Trophoblast cell (in vitro differentiated cells and primary cell): ENCODE measurements around the gene UAP1.

Experiments
- DNase-seq, 2 donors: peaks; one replicate each; pipeline ENCODE4 v3.0.0-alpha.2; 2016
- H2AFZ ChIP-seq: 2 replicates; pipeline ENCODE4 v1.6.1; 2013; ENCODE audit warnings: low read length, moderate library complexity, mild to moderate bottlenecking; ENCODE audit not compliant: insufficient read depth, poor library complexity
- H2AK5ac ChIP-seq: 2 replicates; pipeline ENCODE4 v1.6.1; 2013; ENCODE audit warnings: mild to moderate bottlenecking, low read length
- H2BK120ac ChIP-seq: 2 replicates; pipeline ENCODE4 v1.6.1; 2013; ENCODE audit warnings: low read length, mild to moderate bottlenecking, moderate library complexity; ENCODE audit not compliant: insufficient read depth, poor library complexity
- H2BK12ac ChIP-seq: 2 replicates; pipeline ENCODE4 v1.6.1; 2013; ENCODE audit warnings: mild to moderate bottlenecking, low read length, moderate library complexity
- H2BK5ac ChIP-seq: 2 replicates; pipeline ENCODE4 v1.6.1; 2013; ENCODE audit warnings: low read length, low read depth, moderate library complexity, mild to moderate bottlenecking; ENCODE audit not compliant: poor library complexity
- H3K14ac ChIP-seq: 2 replicates; pipeline ENCODE4 v1.6.1; 2013; ENCODE audit warnings: mild to moderate bottlenecking, low read length
- H3K18ac ChIP-seq: 2 replicates; pipeline ENCODE4 v1.6.1; 2013; ENCODE audit warnings: mild to moderate bottlenecking, low read length
- H3K23ac ChIP-seq: 2 replicates; pipeline ENCODE4 v1.6.1; 2013; ENCODE audit warnings: low read length
- H3K27ac ChIP-seq: 2 replicates; pipeline ENCODE4 v1.5.1; 2013; ENCODE audit warnings: low read depth, mild to moderate bottlenecking, inconsistent platforms, low read length, moderate library complexity
- H3K27me3 ChIP-seq: 2 replicates; pipeline ENCODE4 v1.6.1; 2013; ENCODE audit warnings: inconsistent platforms, mild to moderate bottlenecking, low read length, moderate library complexity; ENCODE audit not compliant: insufficient read depth
- H3K36me3 ChIP-seq, 2 experiments: 1 replicate in 1 of 2; 2 replicates in 1 of 2; pipeline ENCODE4 v1.6.1; 2013; ENCODE audit warnings: low read length in 2 of 2, mild to moderate bottlenecking in 2 of 2, moderate library complexity in 1 of 2; ENCODE audit not compliant: insufficient read depth in 2 of 2, control insufficient read depth in 1 of 2
- H3K4ac ChIP-seq: 2 replicates; pipeline ENCODE4 v1.6.1; 2013; ENCODE audit warnings: low read depth, mild to moderate bottlenecking, low read length, moderate library complexity
- H3K4me1 ChIP-seq, 2 experiments: 1 replicate in 1 of 2; 2 replicates in 1 of 2; pipeline ENCODE4 v1.6.1; 2013; ENCODE audit warnings: low read length in 2 of 2, mild to moderate bottlenecking in 2 of 2, moderate library complexity in 1 of 2; ENCODE audit not compliant: insufficient read depth in 2 of 2, control insufficient read depth in 1 of 2
- H3K4me2 ChIP-seq: 2 replicates; pipeline ENCODE4 v1.6.1; 2013; ENCODE audit warnings: inconsistent platforms, mild to moderate bottlenecking, low read length, moderate library complexity
- H3K4me3 ChIP-seq: 2 replicates; pipeline ENCODE4 v1.5.1; 2013; ENCODE audit warnings: mild to moderate bottlenecking, low read depth, low read length, inconsistent platforms
- H3K79me1 ChIP-seq: one replicate; pipeline ENCODE4 v1.6.1; 2013; ENCODE audit warnings: low read length
- H3K79me2 ChIP-seq: 2 replicates; pipeline ENCODE4 v1.6.1; 2013; ENCODE audit warnings: low read length, mild to moderate bottlenecking; ENCODE audit not compliant: control insufficient read depth, insufficient read depth, poor library complexity
- H3K9ac ChIP-seq: 2 replicates; pipeline ENCODE4 v1.6.1; 2013; ENCODE audit warnings: mild to moderate bottlenecking, low read length
- H3K9me3 ChIP-seq: 2 replicates; pipeline ENCODE4 v1.6.1; 2013; ENCODE audit warnings: low read depth, mild to moderate bottlenecking, control low read depth, inconsistent platforms, low read length; ENCODE audit not compliant: insufficient read depth
- H4K12ac ChIP-seq: 2 replicates; pipeline ENCODE4 v1.6.1; 2013; ENCODE audit warnings: low read depth, mild to moderate bottlenecking, low read length, moderate library complexity
- H4K8ac ChIP-seq: 2 replicates; pipeline ENCODE4 v1.6.1; 2013; ENCODE audit warnings: low read depth, mild to moderate bottlenecking, low read length, moderate library complexity
- H4K91ac ChIP-seq: one replicate; pipeline ENCODE4 v1.6.1; 2013; ENCODE audit warnings: low read depth, mild to moderate bottlenecking, low read length, moderate library complexity
- WGBS: extraction: QIAGEN DNeasy Blood & Tissue Kit; methylation state at CpG from one replicate; pipeline ENCODE4 v1.1.7; 2013; ENCODE audit warnings: missing lambda C conversion rate; ENCODE audit not compliant: insufficient read length, insufficient coverage; ENCODE audit errors: extremely low coverage; 5-methylcytosine and 5-hydroxymethylcytosine counted together

The UAP1 gene

GRCh38 chr1:162550925-162551324 lies 10.6 kb upstream of the UAP1 start:
- H2AK5ac ChIP-seq = no peak overlapping the region
- no peak overlapping the region for H3K9ac ChIP-seq
- no peaks in the 10 kb centered on the region for H3K36me3 ChIP-seq
- H3K9me3 ChIP-seq = no peaks in the 10 kb centered on the region
- no peak overlapping the region for H4K91ac ChIP-seq
- H3K4ac ChIP-seq = no peak overlapping the region
- no peaks in the 10 kb centered on the region for H3K79me2 ChIP-seq
- peaks cover 2% of the 10 kb centered on the region for H3K79me1 ChIP-seq
- DNase-seq = no peak
- H3K14ac ChIP-seq = no peak overlapping the region
- H2AFZ ChIP-seq = no peak overlapping the region
- no peak overlapping the region for H3K4me3 ChIP-seq
- no peak overlapping the region for H3K27ac ChIP-seq
- no CpG with 5 or more reads among the region's 1 CpG for WGBS
- H3K4me1 ChIP-seq = peaks cover 0 to 3% of the 10 kb centered on the region in 2 experiments
- no peak overlapping the region for H2BK12ac ChIP-seq
- H3K4me2 ChIP-seq = no peak overlapping the region
- no peak overlapping the region for H2BK120ac ChIP-seq
- no peak overlapping the region for H3K23ac ChIP-seq
- no peak overlapping the region for H2BK5ac ChIP-seq
- no peak overlapping the region for H3K18ac ChIP-seq
- H4K8ac ChIP-seq = no peak overlapping the region
- H4K12ac ChIP-seq = no peak overlapping the region
- no peaks in the 10 kb centered on the region for H3K27me3 ChIP-seq

GRCh38 chr1:162551969-162552683 lies 9.4 kb upstream of the UAP1 start:
- Histone ChIP-seq H2BK12ac (no peak overlapping the region), H3K36me3 (no peaks in the 10 kb centered on the region), H3K4me2 (no peak overlapping the region), H4K91ac (no peak overlapping the region), H3K9me3 (no peaks in the 10 kb centered on the region), H4K12ac (no peak overlapping the region), H3K9ac (no peak overlapping the region), H3K79me2 (no peaks in the 10 kb centered on the region), H4K8ac (no peak overlapping the region), H3K27me3 (no peaks in the 10 kb centered on the region), H3K27ac (no peak overlapping the region), H3K4me1 (peaks cover 0 to 4% of the 10 kb centered on the region in 2 experiments), H3K23ac (no peak overlapping the region), H3K18ac (no peak overlapping the region), H2BK5ac (no peak overlapping the region), H2BK120ac (no peak overlapping the region), H2AK5ac (no peak overlapping the region), H2AFZ (no peak overlapping the region), H3K79me1 (peaks cover 2% of the 10 kb centered on the region), H3K4me3 (no peak overlapping the region), H3K14ac (no peak overlapping the region), H3K4ac (no peak overlapping the region)
- no CpG with 5 or more reads among the region's 7 CpGs for WGBS
- DNase-seq = peak in 1 of 2 donors; percentile 34

- WGBS = no CpG with 5 or more reads among the region's 8 CpGs
These were observed 8.8 kb upstream of the UAP1 start for GRCh38 chr1:162552684-162553252.

GRCh38 chr1:162554258-162554657 lies 7.3 kb upstream of the UAP1 start:
- Histone ChIP-seq H3K4me1 (peaks cover 0 to 4% of the 10 kb centered on the region in 2 experiments), H2BK120ac (no peak overlapping the region), H3K23ac (no peak overlapping the region), H3K9ac (no peak overlapping the region), H4K12ac (no peak overlapping the region), H3K79me1 (peaks cover 2% of the 10 kb centered on the region), H3K9me3 (no peaks in the 10 kb centered on the region), H3K4me2 (no peak overlapping the region), H3K4me3 (no peak overlapping the region), H2AFZ (no peak overlapping the region), H2BK12ac (peak overlapping the region; percentile 24), H3K79me2 (no peaks in the 10 kb centered on the region), H3K27ac (no peak overlapping the region), H3K18ac (no peak overlapping the region), H4K8ac (no peak overlapping the region), H4K91ac (no peak overlapping the region), H2AK5ac (no peak overlapping the region), H3K14ac (peak overlapping the region; percentile 56), H2BK5ac (no peak overlapping the region), H3K36me3 (no peaks in the 10 kb centered on the region), H3K27me3 (no peaks in the 10 kb centered on the region), H3K4ac (no peak overlapping the region)
- DNase-seq = no peak
- WGBS = no CpG with 5 or more reads among the region's 1 CpG

More at GRCh38 chr1:162552684-162553252, 8.8 kb upstream of the UAP1 start:
- Histone ChIP-seq H3K27ac (peak overlapping the region; percentile 52), H4K12ac (no peak overlapping the region), H3K36me3 (no peaks in the 10 kb centered on the region), H3K79me1 (peaks cover 2% of the 10 kb centered on the region), H2BK5ac (no peak overlapping the region), H3K4me3 (no peak overlapping the region), H3K9me3 (no peaks in the 10 kb centered on the region), H2BK120ac (no peak overlapping the region), H2AK5ac (no peak overlapping the region), H3K4me2 (no peak overlapping the region), H3K4ac (no peak overlapping the region), H4K91ac (peak overlapping the region; percentile 38), H4K8ac (no peak overlapping the region), H2AFZ (no peak overlapping the region), H3K27me3 (no peaks in the 10 kb centered on the region), H3K14ac (no peak overlapping the region), H3K9ac (no peak overlapping the region), H3K23ac (no peak overlapping the region), H3K79me2 (no peaks in the 10 kb centered on the region), H2BK12ac (no peak overlapping the region), H3K18ac (no peak overlapping the region), H3K4me1 (peaks cover 0 to 4% of the 10 kb centered on the region in 2 experiments)
- peak; percentile 91 to 98 for DNase-seq
